ENCODE results near the gene FBXO10. TPM values are rescaled to one million over a fixed set of nuclear protein-coding genes. Genes with fewer than 3 reads are reported as not detected.

The FBXO10 gene
- total and polyA plus RNA-seq, 2 of the 8 experiments (the other 6 are each of a cell fraction or from before 2014, with no cell fraction given), result 13.1 to 13.9 TPM

GRCh38 chr9:37534901-37535300 lies 41.3 kb downstream of the FBXO10 start (continued):
- TF ChIP-seq CHD7 (IDR thresholded peaks at IDR 0.05; ENCODE audit: insufficient replicate concordance, low read length) (no peak), SP1 (IDR thresholded peaks at IDR 0.05; ENCODE audit: low read depth, low read length) (no peak), KDM1A (IDR thresholded peaks at IDR 0.05; ENCODE audit: borderline replicate concordance, low read length) (no peak)
